Camera-type eye (tissue), 1 donor: ENCODE data around the gene C1QTNF8. TPM values are rescaled to one million over a fixed set of nuclear protein-coding genes. Genes with fewer than 3 reads are reported as not detected.

ENCODE experiments used
- total RNA-seq: library from RNA; depleted of rRNA; stranded (reverse); fragments of >200 nt; gene quantifications from one replicate; pipeline ENCODE4 v1.2.3, GENCODE V29; 2014

C1QTNF8 gene, protein sequence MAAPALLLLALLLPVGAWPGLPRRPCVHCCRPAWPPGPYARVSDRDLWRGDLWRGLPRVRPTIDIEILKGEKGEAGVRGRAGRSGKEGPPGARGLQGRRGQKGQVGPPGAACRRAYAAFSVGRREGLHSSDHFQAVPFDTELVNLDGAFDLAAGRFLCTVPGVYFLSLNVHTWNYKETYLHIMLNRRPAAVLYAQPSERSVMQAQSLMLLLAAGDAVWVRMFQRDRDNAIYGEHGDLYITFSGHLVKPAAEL
- 0.22 TPM for total RNA-seq

DNA sequence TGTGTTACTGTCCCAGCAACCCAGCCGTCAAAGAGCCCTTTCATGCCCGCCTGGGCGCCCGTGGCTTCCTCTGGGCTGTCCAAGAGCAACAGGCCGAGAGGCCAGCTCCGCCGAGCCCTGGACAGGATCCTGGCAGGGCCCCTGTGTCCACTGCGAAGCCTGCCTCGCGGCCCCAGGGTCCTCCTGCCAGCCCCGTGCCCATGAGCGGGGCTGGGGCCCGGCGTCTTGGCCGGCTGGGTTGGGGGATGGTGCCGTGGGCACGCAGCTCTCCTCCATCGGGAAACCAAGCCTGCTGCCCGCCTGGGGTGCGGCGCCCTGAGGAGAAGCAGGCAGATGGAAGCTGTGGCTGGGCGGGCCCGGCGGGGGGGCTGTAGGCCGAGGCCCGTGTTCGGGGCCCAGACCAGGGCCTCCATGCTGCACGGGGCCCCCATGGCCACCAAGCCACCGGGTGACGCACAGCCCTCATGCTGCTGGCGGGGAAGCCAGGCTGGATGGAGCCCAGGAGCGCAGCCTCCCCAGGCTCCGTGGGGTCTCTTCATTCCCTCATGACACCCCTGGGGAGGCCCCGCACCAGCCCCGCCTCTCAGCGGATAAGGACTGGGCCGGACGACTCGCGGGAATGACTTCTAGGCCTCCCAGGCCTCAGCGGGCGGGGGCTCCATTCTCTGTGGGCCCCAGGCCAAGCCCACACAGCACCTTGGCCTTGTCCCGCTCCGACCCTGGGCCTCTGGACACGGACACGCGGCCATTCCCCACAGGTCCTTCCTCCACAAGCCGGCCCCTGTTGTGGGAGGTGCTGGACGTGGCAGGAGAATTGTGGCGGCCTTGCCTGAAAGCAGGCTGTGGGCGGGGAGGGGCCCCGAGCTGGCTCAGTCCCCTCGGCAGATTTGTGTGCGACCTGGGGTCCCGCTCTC is at the start of gene C1QTNF8:
C1QTNF8 (minus strand) TSS at position 76 of the 914 bp plus-strand sequence. CDS start 1,322 bp downstream, outside the sequence.

DNA sequence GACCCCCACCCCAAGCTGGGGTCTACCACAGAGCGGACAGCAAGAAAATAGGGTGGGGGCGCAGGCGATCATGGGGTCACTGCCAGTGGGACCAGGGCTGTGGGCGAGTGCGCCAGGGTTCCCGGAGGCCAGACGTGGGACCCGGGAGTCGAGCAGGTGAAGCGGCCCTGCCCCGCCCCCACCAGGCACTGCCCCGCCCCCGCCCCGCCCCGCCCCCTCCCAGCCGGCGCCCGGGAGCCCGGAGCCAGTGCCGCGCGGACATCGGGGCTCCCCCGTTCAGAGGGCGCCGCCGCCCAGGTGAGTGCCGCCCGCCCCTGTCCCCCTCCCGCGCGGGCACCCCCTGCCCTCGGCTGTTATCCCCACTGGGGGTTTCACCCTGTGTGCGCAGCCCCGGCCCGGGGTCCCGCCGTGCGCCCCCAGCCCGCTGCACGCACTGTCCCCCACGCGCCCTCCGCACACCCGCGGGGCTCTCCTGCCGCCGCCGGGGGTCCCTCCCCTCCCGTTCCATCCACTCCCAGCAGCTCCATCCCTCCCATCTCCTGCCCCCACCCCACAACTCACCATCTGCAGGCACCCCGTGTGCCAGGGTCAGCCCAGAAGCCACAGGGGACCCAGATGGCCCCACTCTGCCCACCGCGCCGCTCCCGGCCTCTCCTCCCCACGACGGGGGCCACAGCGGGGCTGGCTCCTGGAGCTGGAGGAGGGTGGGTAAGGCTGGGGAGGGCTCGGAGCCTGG is 23.4 kb downstream of the C1QTNF8 start, which contains the start of gene SSTR5:
SSTR5 (plus strand) TSS at position 222 of the 736 bp plus-strand sequence. CDS start 6,122 bp downstream, outside the sequence.

Other genes with a start within 250 kb of the C1QTNF8 start
- gene LMF1, start 125.3 kb downstream of the C1QTNF8 start, total RNA-seq, result 50.5 TPM
- gene SOX8, start 114.5 kb downstream of the C1QTNF8 start, total RNA-seq, result 58.4 TPM
- gene SSTR5, start 23.5 kb downstream of the C1QTNF8 start, total RNA-seq, result 2.4 TPM
- 26.6 TPM for gene CACNA1H, start 56.9 kb upstream of the C1QTNF8 start, total RNA-seq
- not detected for gene TPSG1, start 129.0 kb upstream of the C1QTNF8 start, total RNA-seq
- 5.2 TPM for gene TPSB2, start 133.9 kb upstream of the C1QTNF8 start, total RNA-seq
- 3.4 TPM for gene TPSAB1, start 144.5 kb upstream of the C1QTNF8 start, total RNA-seq
- gene TPSD1, start 159.8 kb upstream of the C1QTNF8 start, total RNA-seq, result 0.66 TPM
- gene UBE2I, start 213.4 kb upstream of the C1QTNF8 start, total RNA-seq, result 94.8 TPM
- 9.3 TPM for gene BAIAP3, start 237.4 kb upstream of the C1QTNF8 start, total RNA-seq